ENCODE data around the gene GID4.

DNA sequence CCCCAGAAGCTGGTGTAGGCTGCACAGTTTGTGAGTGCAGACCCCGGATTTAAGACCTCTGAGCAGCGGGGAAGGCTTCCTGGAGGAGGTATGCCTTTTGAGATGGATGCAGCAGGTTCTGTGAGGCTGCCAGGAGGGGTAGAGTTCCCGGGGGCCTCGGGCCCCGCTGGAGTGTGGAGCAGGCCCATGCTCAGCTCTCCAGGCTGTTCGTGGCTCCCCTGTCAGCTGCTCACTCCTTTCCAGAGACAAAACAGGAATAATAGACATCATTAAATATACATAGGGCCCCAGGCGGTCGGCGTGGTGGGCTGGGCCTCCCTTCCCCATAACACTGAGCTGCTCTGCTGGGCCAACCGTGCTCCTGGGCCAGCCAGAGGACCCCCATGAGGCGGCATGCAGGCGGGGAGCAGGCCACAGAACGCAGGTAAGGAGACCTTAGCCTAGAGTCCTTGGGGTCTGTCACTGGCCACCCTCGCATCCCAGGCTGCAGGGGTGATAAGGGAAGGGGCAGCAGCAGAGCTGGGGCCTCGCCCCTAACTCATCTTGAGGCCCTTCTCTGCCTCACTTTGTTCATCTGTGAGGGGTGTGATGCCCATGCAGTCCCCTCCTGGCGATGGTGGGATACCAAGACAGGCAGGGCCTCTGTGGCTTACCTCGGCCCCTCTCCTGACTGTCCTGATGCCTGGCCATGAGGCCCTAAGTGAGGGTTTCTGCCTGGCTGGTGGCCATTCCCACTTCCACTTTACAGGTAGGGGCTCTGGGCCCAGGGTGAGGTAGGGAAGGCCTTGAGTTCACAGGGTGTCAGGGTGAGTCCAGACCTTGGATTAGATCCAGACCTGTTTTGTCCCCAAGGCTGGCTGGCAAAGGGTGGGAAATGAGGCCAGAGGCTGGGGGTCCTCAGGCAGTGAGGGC is 69.4 kb downstream of the GID4 start, which contains the start of gene MYO15A:
- TF ChIP-seq POLR2AphosphoS5 (IDR thresholded peaks at IDR 0.05; ENCODE audit: low read depth, low read length) (no peak; the same call in 1 of the 2 replicates), TAF1 (IDR thresholded peaks at IDR 0.05; ENCODE audit: borderline replicate concordance, insufficient read depth, low read length) (no peak), SIN3A (IDR thresholded peaks at IDR 0.05; ENCODE audit: borderline replicate concordance, insufficient read depth, low read length) (no peak), FOXP2 (optimal IDR thresholded peaks at IDR 0.05; ENCODE audit: borderline replicate concordance, extremely low read depth, extremely low read length, insufficient read depth) (no peak)
- TF ChIP-seq, protein P1, sequence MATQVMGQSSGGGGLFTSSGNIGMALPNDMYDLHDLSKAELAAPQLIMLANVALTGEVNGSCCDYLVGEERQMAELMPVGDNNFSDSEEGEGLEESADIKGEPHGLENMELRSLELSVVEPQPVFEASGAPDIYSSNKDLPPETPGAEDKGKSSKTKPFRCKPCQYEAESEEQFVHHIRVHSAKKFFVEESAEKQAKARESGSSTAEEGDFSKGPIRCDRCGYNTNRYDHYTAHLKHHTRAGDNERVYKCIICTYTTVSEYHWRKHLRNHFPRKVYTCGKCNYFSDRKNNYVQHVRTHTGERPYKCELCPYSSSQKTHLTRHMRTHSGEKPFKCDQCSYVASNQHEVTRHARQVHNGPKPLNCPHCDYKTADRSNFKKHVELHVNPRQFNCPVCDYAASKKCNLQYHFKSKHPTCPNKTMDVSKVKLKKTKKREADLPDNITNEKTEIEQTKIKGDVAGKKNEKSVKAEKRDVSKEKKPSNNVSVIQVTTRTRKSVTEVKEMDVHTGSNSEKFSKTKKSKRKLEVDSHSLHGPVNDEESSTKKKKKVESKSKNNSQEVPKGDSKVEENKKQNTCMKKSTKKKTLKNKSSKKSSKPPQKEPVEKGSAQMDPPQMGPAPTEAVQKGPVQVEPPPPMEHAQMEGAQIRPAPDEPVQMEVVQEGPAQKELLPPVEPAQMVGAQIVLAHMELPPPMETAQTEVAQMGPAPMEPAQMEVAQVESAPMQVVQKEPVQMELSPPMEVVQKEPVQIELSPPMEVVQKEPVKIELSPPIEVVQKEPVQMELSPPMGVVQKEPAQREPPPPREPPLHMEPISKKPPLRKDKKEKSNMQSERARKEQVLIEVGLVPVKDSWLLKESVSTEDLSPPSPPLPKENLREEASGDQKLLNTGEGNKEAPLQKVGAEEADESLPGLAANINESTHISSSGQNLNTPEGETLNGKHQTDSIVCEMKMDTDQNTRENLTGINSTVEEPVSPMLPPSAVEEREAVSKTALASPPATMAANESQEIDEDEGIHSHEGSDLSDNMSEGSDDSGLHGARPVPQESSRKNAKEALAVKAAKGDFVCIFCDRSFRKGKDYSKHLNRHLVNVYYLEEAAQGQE (IDR thresholded peaks at IDR 0.05; ENCODE audit: insufficient read depth in 1 of 2, low read depth in 2 of 2, low read length in 2 of 2), result no peak
